DMS 273 (cell line): ENCODE data around the gene TMEM39B.
"Not testable (repeated sequence)": the region's sequence is repeated elsewhere in the genome, so short reads cannot be mapped to it uniquely, and the experiment has no call there.

ENCODE experiments used
- DNase-seq: peaks from one replicate; lab custom pipeline; 2025; ENCODE audit not compliant: unreplicated experiment; lab: John Stamatoyannopoulos, UW

The TMEM39B gene

GRCh38 chr1:32072622-32073298, at the start of gene TMEM39B:
Gene TMEM39B, plus strand, starts transcription at chr1:32072939. Its CDS starts 109 bp downstream, at chr1:32073048.
- peak; percentile 98 for DNase-seq

- DNase-seq = no peak
Measured at GRCh38 chr1:32023351-32023750, 49.4 kb upstream of the TMEM39B start.

- DNase-seq = no peak
Measured at GRCh38 chr1:32025515-32025914, 47.2 kb upstream of the TMEM39B start.

GRCh38 chr1:32028746-32029145, 44.0 kb upstream of the TMEM39B start:
- DNase-seq = no peak

- no peak for DNase-seq
Measured at GRCh38 chr1:32031578-32032274, 41.0 kb upstream of the TMEM39B start.

- DNase-seq = no peak
Measured at GRCh38 chr1:32032275-32032615, 40.5 kb upstream of the TMEM39B start.

GRCh38 chr1:32035119-32035518, 37.6 kb upstream of the TMEM39B start:
- DNase-seq = no peak

- DNase-seq = no peak
Measured at GRCh38 chr1:32040711-32041110, 32.0 kb upstream of the TMEM39B start.

- no peak for DNase-seq
Measured at GRCh38 chr1:32042330-32042729, 30.4 kb upstream of the TMEM39B start.

GRCh38 chr1:32044234-32044633, 28.5 kb upstream of the TMEM39B start:
- DNase-seq = peak; percentile 54

- no peak for DNase-seq
Measured at GRCh38 chr1:32045772-32046171, 27.0 kb upstream of the TMEM39B start.

- DNase-seq = no peak
Measured at GRCh38 chr1:32047701-32048100, 25.0 kb upstream of the TMEM39B start.

- DNase-seq = no peak
Measured at GRCh38 chr1:32048440-32048839, 24.3 kb upstream of the TMEM39B start.

- no peak for DNase-seq
Measured at GRCh38 chr1:32051706-32052105, 21.0 kb upstream of the TMEM39B start.

GRCh38 chr1:32052887-32053286, 19.9 kb upstream of the TMEM39B start:
- DNase-seq = no peak

GRCh38 chr1:32055416-32055815, 17.3 kb upstream of the TMEM39B start:
- DNase-seq = peak; percentile 61

- no peak for DNase-seq
Measured at GRCh38 chr1:32056598-32056997, 16.1 kb upstream of the TMEM39B start.

- no peak for DNase-seq
Measured at GRCh38 chr1:32060914-32061313, 11.8 kb upstream of the TMEM39B start.

- DNase-seq = no peak
Measured at GRCh38 chr1:32062867-32063230, 9.9 kb upstream of the TMEM39B start.

- DNase-seq = peak; percentile 89
Measured at GRCh38 chr1:32063261-32063681, 9.5 kb upstream of the TMEM39B start.

GRCh38 chr1:32065613-32066488, 6.9 kb upstream of the TMEM39B start:
- DNase-seq = not testable (repeated sequence)

- DNase-seq = peak; percentile 80
Measured at GRCh38 chr1:32066489-32066873, 6.3 kb upstream of the TMEM39B start.
